Keratinocyte (primary cell): ENCODE data around the gene ARHGAP4.

Experiments
- CTCF ChIP-seq, 3 experiments: IDR thresholded peaks in 1 of 3; conservative IDR thresholded peaks in 1 of 3; optimal IDR thresholded peaks in 1 of 3; 2 replicates in 2 of 3; 3 replicates in 1 of 3; pipeline versions ENCODE3 to v1.5.1; 2011; ENCODE audit warnings: low read length in 3 of 3, mild to moderate bottlenecking in 3 of 3, moderate library complexity in 2 of 3, control low read depth in 1 of 3, inconsistent platforms in 1 of 3; ENCODE audit not compliant: insufficient read depth in 2 of 3; ENCODE audit errors: extremely low read depth in 1 of 3
- EZH2 ChIP-seq: IDR thresholded peaks from one replicate; pipeline ENCODE4 v1.6.1; 2012; ENCODE audit warnings: inconsistent platforms, mild to moderate bottlenecking, low read length, moderate library complexity

- TF ChIP-seq EZH2, result no peak
- TF ChIP-seq CTCF (optimal IDR thresholded peaks at IDR 0.05 in 1 of 3, IDR thresholded peaks at IDR 0.05 in 1 of 3, conservative IDR thresholded peaks at IDR 0.05 in 1 of 3; ENCODE audit: extremely low read depth in 1 of 3, insufficient read depth in 2 of 3, low read length in 3 of 3), result no peak
Measured at GRCh38 chrX:153956044-153956907, 30.2 kb upstream of the ARHGAP4 start.
